ENCODE measurements around the gene GRB10.
"Not testable (repeated sequence)": the region's sequence is repeated elsewhere in the genome, so short reads cannot be mapped to it uniquely, and the experiment has no call there.

GRB10 gene

DNA sequence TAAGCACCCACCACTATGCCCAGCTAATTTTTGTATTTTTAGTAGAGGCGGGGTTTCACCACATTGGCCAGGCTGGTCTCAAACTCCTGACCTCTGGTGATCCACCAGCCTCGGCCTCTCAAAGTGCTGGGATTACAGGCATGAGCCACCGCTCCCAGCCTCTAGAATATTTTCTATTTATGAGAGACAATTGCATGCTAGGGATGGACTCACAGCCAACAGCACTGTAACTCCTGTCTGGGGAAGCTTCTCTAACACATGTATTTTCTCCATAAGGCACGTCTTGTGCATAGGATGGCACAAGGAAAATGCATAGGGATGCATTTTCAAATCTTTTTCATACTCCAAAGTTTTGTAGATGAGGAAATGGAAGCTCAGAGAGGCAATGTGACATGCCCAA is 237.1 kb downstream of the GRB10 start:
- DNase-seq (ENCODE audit: low spot score), result not testable (repeated sequence)

DNA sequence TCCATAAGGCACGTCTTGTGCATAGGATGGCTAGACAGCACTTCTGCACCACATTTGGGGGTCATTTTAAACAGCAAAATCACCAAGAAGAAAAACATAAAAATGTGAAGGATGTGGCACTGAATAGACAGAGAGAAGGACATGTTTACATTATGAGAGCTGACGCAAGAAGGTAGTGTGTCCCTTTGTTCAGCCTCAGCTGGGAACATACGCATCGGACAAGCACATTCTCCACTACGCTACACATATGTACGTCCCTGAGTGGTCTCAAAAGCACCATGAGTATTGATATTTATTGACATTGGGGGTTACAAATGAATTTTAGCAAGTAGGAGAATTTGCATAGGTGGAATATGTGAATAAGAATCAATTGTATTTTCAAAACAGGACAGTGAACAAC is 237.7 kb downstream of the GRB10 start:
- no peak for DNase-seq (ENCODE audit: low spot score)

DNA sequence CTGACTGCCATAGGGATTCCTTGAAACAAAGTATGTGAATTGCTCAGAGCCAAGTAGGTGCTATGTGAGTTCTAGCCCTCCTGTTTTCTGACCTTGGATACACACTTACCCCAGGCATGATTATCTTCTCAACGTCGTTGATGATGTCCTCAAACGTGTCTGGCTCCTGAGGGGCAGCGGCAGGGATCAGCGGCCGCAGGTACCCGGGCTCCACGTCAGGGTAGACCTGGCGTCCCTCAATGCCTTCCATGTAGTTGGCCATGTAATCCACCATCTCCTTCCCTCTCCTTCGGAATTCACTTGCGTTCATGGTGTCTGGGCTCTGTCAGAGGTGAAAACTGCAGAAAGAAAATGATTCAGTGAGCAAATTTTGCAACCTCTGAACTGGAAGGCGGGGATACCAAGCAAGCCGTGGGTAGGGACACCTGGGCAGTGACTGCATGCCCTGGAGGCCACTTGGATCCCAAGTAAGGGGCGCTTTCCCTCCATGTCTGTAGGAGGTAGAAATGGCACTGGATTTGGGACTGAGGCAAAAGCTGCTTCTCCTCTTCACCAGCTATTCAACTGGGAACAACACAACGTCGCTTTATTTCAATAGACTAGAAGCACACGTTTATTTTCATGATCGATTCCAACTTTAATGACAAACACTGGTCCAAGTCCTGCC is 238.8 kb downstream of the GRB10 start:
- DNase-seq (ENCODE audit: low spot score), result no peak

DNA sequence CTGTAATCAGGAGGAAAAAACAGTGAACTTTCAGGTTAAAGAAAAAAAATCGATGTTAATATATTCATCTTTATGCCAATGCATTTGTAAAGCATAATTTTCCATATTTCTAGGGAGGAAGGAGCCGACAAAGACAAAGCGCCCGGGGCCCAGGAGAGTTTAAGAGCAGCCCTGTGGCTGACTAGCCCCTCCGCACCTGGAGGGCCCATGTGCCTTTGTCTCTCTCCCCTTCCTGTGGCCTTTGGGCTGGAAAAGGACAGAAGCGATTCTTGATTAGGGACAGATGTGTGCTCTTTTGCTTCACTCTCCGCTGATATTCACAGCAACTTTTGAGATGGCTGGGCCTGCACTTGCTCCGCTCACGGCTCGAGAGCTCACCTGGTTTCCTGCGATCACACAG is 240.6 kb downstream of the GRB10 start:
- no peak for DNase-seq (ENCODE audit: low spot score)

DNA sequence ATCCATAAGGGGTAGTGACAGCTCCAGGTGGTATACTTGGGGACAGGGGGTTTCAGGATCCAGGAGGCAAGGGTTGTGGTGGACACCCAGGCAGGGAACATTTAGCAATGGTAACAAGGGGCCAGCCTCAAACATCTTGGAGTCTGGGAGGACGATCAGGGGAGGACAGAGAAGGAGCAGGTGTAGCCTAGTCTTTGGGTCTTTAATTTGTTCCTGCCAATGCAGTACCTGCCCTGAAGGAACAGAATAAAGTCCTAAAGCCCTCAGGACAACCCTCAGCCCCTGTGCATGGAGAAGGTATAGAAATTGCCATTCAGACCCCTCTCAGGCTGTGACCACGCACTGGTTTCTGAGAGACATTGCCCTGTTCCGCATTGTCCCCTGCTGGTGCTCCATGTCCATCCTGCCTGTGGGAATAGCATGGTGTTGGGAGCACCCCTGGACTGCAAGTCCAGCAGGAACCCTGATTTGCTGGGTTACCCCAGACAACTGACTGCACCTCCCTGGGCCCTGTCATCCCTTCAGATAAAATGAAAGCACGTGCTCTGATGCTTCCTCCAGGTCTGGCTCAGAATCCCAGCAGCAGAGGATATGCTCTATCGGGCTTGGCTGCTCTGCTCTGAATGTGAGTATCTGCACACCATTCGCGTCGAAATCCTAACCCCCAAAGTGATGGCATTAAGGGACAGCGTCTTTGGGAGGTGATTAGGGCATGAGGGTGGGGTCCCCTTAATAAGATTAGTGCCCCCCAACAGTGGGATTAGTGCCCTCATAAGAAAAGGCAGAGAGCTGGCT is 241.7 kb downstream of the GRB10 start:
- no peak for DNase-seq (ENCODE audit: low spot score)

Data from RKO (cell line).